HepG2 (cell line): ENCODE results near the gene DPT. TPM values are rescaled to one million over a fixed set of nuclear protein-coding genes. Genes with fewer than 3 reads are reported as not detected.
A peak's percentile ranks its signal among the peaks of the same experiment; 100 is the strongest.

Source experiments
- ATAC-seq: fragments of 200-7000 bp; cut with Tn5 transposase; 3 replicates; pipeline ENCODE4 v1.9.1; 2020; ENCODE audit warnings: mild to moderate bottlenecking, moderate library complexity
- BruUV-seq: library from RNA; stranded (reverse); fragments of 400-500 nt; replicated peaks from 2 replicates; lab custom pipeline; 2021; lab: Mats Ljungman, UMichigan
- CTCF ChIA-PET: fragments of 300-600 bp; formaldehyde crosslinking; extraction: SDS; loops from one replicate; lab custom pipeline; 2021; ENCODE audit warnings: low total read pairs, inconsistent platforms, low intra/inter-chr PET ratio; lab: Yijun Ruan, JAX
- POLR2A ChIA-PET: fragments of 350-600 bp; sonication (Branson Sonifier 250); formaldehyde crosslinking; loops from one replicate; lab custom pipeline; 2020; ENCODE audit warnings: antibody characterized with exemption, inconsistent platforms; lab: Yijun Ruan, JAX
- DNase-seq: peaks from one replicate; pipeline ENCODE4 v3.0.0-alpha.2; 2015; ENCODE audit warnings: low spot score
- FAIRE-seq: peaks from 3 replicates; lab custom pipeline; 2011; peaks lifted over from hg19 to GRCh38; lab: Jason Lieb, UNC
- H2AFZ ChIP-seq: one replicate; pipeline ENCODE4 v1.6.1; 2011; ENCODE audit warnings: low read length, inconsistent platforms
- H3K27ac ChIP-seq: fragments of 300-600 bp; 3 replicates; pipeline ENCODE4 v1.8.0; 2011; ENCODE audit warnings: mixed run types, mild to moderate bottlenecking, mixed read lengths, low read length, inconsistent platforms; ENCODE audit not compliant: insufficient read depth; ENCODE audit errors: extremely low read length
- H3K27me3 ChIP-seq, 2 experiments: fragments of 200-600 bp in 1 of 2; 2 replicates in 1 of 2; 3 replicates in 1 of 2; pipeline versions ENCODE4 v1.6.0 to v1.8.0; 2011; ENCODE audit warnings: low read length in 2 of 2, mild to moderate bottlenecking in 2 of 2, moderate library complexity in 2 of 2, inconsistent platforms in 1 of 2; ENCODE audit not compliant: insufficient read depth in 2 of 2, control insufficient read depth in 1 of 2
- H3K36me3 ChIP-seq, 2 experiments: fragments of 200-600 bp in 1 of 2; replicated peaks in 1 of 2; 2 replicates in 1 of 2; 3 replicates in 1 of 2; pipeline versions ENCODE4 v1.5.1 to v1.8.0; 2011; ENCODE audit warnings: low read length in 2 of 2, inconsistent platforms in 1 of 2; ENCODE audit not compliant: insufficient read depth in 2 of 2, control insufficient read depth in 1 of 2
- H3K4me1 ChIP-seq: 2 replicates; pipeline ENCODE4 v1.5.1; 2012; ENCODE audit warnings: low read length, inconsistent platforms; ENCODE audit not compliant: insufficient read depth
- H3K4me2 ChIP-seq: 2 replicates; pipeline ENCODE4 v1.6.0; 2011; ENCODE audit warnings: low read depth, low read length, inconsistent platforms
- H3K4me3 ChIP-seq, 3 experiments: fragments of 200-600 bp in 1 of 3; sonication (generic), shearing (Covaris generic) in 1 of 3; replicated peaks in 1 of 3; 2 replicates each; pipeline ENCODE4 v1.5.1; 2011 to 2016; ENCODE audit warnings: low read length in 3 of 3, inconsistent platforms in 2 of 3, low read depth in 2 of 3, mild to moderate bottlenecking in 2 of 3, control low read depth in 1 of 3, mixed read lengths in 1 of 3; ENCODE audit not compliant: insufficient read depth in 1 of 3
- H3K79me2 ChIP-seq: one replicate; pipeline ENCODE4 v1.6.1; 2011; ENCODE audit warnings: low read length, inconsistent platforms; ENCODE audit not compliant: insufficient read depth
- H3K9ac ChIP-seq: 2 replicates; pipeline ENCODE4 v1.6.0; 2011; ENCODE audit warnings: mild to moderate bottlenecking, low read depth, low read length, inconsistent platforms; ENCODE audit not compliant: insufficient read depth
- H3K9me3 ChIP-seq: 2 replicates; pipeline ENCODE4 v1.5.1; 2012; ENCODE audit warnings: mild to moderate bottlenecking, low read length
- H4K20me1 ChIP-seq: 2 replicates; pipeline ENCODE4 v1.6.0; 2011; ENCODE audit warnings: inconsistent platforms, mild to moderate bottlenecking, low read length, moderate library complexity; ENCODE audit not compliant: insufficient read depth
- BCL6 ChIP-seq: IDR thresholded peaks from 2 replicates; pipeline ENCODE4 v1.6.1; 2016; ENCODE audit warnings: missing genetic modification reagents, missing compliant biosample characterization
- CREB1 ChIP-seq, 2 experiments: fragments of 450-650 bp in 1 of 2; IDR thresholded peaks; 2 replicates each; pipeline ENCODE4 v1.6.1; 2016 to 2017; ENCODE audit warnings: control low read depth in 1 of 2, mild to moderate bottlenecking in 1 of 2, missing compliant biosample characterization in 1 of 2, missing genetic modification characterization in 1 of 2
- ELF1 ChIP-seq: sonication (generic); formaldehyde crosslinking; IDR thresholded peaks from 2 replicates; pipeline ENCODE4 v1.4.0; 2020; ENCODE audit warnings: missing genetic modification reagents
- FOXA3 ChIP-seq: IDR thresholded peaks from 2 replicates; pipeline ENCODE4 v1.6.1; 2016; ENCODE audit warnings: missing genetic modification reagents, missing compliant biosample characterization
- FOXJ3 ChIP-seq: sonication (generic); formaldehyde crosslinking; IDR thresholded peaks from 2 replicates; pipeline ENCODE4 v1.4.0; 2020; ENCODE audit warnings: missing genetic modification reagents, mild to moderate bottlenecking, borderline replicate concordance
- HOMEZ ChIP-seq: IDR thresholded peaks from 2 replicates; pipeline ENCODE4 v1.6.1; 2016; ENCODE audit warnings: low read depth
- KAT8 ChIP-seq: IDR thresholded peaks from 2 replicates; pipeline ENCODE4 v1.6.1; 2016; ENCODE audit warnings: missing genetic modification reagents, missing compliant biosample characterization
- MED1 ChIP-seq: sonication (generic); formaldehyde crosslinking; IDR thresholded peaks from 2 replicates; pipeline ENCODE4 v1.4.0; 2020; ENCODE audit warnings: missing genetic modification reagents
- SALL1 ChIP-seq: sonication (generic); formaldehyde crosslinking; IDR thresholded peaks from 2 replicates; pipeline ENCODE4 v1.8.0; 2022; ENCODE audit warnings: mild to moderate bottlenecking, missing genetic modification reagents
- SMC3 ChIP-seq: IDR thresholded peaks from 2 replicates; pipeline ENCODE4 v1.6.1; 2011; ENCODE audit warnings: low read length, improper control_type of control experiment
- STAG1 ChIP-seq: sonication (generic); formaldehyde crosslinking; IDR thresholded peaks from 2 replicates; pipeline ENCODE4 v1.4.0; 2020; ENCODE audit warnings: missing genetic modification reagents
- TEAD3 ChIP-seq: optimal IDR thresholded peaks from 2 replicates; pipeline ENCODE3; 2016; ENCODE audit warnings: borderline replicate concordance
- ZBTB4 ChIP-seq: sonication (generic); formaldehyde crosslinking; IDR thresholded peaks from 2 replicates; pipeline ENCODE4 v1.4.0; 2020; ENCODE audit warnings: missing genetic modification reagents, mild to moderate bottlenecking, borderline replicate concordance
- ZNF205 ChIP-seq: IDR thresholded peaks from 2 replicates; pipeline ENCODE4 v1.6.1; 2018; ENCODE audit warnings: missing biosample characterization, missing genetic modification reagents
- ZNF724P ChIP-seq: sonication (generic); formaldehyde crosslinking; IDR thresholded peaks from 2 replicates; pipeline ENCODE4 v1.8.0; 2022; ENCODE audit warnings: missing genetic modification reagents, borderline replicate concordance
- ZNF792 ChIP-seq: IDR thresholded peaks from 2 replicates; pipeline ENCODE4 v1.6.1; 2016
- WGBS: methylation state at CpG from one replicate; pipeline ENCODE4 v1.1.6; 2017; ENCODE audit warnings: low lambda C conversion rate; 5-methylcytosine and 5-hydroxymethylcytosine counted together
- in situ Hi-C: cut with HindIII; loops from 2 replicates; pipeline ENCODE4 v1.10.0; 2017; ENCODE audit warnings: low pct_unique_long_range_greater_than_20kb; ENCODE audit not compliant: extremely low pct_ligation_motif_present
- intact Hi-C: fragments of 100-400 bp; cut with micrococcal nuclease; formaldehyde crosslinking; loops from one replicate; pipeline ENCODE4 v1.10.0; 2022; ENCODE audit not compliant: unreplicated experiment
- polyA plus RNA-seq, 8 experiments: library from polyadenylated mRNA; depleted of rRNA in 3 of 8; stranded (reverse) in 7 of 8; unstranded in 1 of 8; fragments of >200 nt; fragmentation: Illumina TruSeq in 4 of 8; extraction: Trizol in 4 of 8; gene quantifications; 2 replicates each; pipeline versions ENCODE4 v1.2.1 to v1.2.3, GENCODE V29; 2011 to 2016; ENCODE audit warnings: low read depth in 4 of 8, missing spikeins in 1 of 8, mixed read lengths in 1 of 8; ENCODE audit not compliant: insufficient read depth in 1 of 8
- total RNA-seq, 5 experiments: library from RNA; depleted of rRNA; stranded (reverse); fragments of >200 nt; fragmentation: Illumina TruSeq; extraction: Trizol; gene quantifications; 2 replicates each; pipeline ENCODE4 v1.2.3, GENCODE V29; 2016; ENCODE audit warnings: low read depth in 1 of 5
- TF ChIP-seq, protein P1 (sequence below): sonication (generic); formaldehyde crosslinking; IDR thresholded peaks from 2 replicates; pipeline ENCODE4 v1.5.0; 2020; ENCODE audit warnings: mild to moderate bottlenecking, missing genetic modification reagents, moderate library complexity

Gene DPT
- total and polyA plus RNA-seq, 2 of the 13 experiments (the other 11 are each of a cell fraction or from before 2014, with no cell fraction given) = 0.04 TPM; not detected in 1

DNA sequence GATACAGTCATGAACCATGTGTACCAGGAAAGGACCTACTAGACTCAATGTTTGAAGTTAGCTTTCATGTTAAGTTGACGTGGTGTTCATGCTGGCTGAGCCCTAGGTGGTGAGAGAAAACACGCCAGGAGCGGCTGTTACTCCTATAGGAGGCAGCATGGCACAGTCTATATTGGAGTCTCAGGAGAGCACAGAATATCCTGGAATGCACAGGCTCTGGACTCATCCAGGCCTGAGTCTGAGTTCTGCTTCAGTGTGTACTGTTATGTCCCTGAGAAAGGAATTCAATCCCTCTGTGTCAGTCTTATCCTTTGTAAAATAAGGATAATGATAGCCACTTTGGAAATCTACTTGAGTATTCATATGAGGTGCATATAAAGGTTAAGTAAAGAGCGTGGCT, 41.2 kb downstream of the DPT start:
- intact Hi-C loops = loop anchor here (2.0 to 5.0 kb wide), 2 partner anchors 147 to 419 kb away; partner anchors contain the start of gene ATP1B1
- peak overlapping the region; percentile 91 for H3K27ac ChIP-seq
- no TSS peak for BruUV-seq
- H3K27me3 ChIP-seq = no peaks in the 10 kb centered on the region
- ChIA-PET POLR2A (interaction anchor here (2.9 to 3.2 kb wide), 2 partner anchors 146 to 418 kb away, joined by 22 to 29 read pairs; partner anchors contain the start of gene ATP1B1), CTCF (no interaction called here)
- no peaks in the 10 kb centered on the region for H3K9me3 ChIP-seq
- in situ Hi-C loops = no loop called here
- peak; percentile 46 for DNase-seq
- H3K4me1 ChIP-seq = peaks cover 92% of the 10 kb centered on the region
- peak overlapping the region; percentile 64; the same call in 1 of the 2 replicates for H3K4me2 ChIP-seq
- ATAC-seq = peak; percentile 20; the same call in 2 of the 3 replicates
- H3K36me3 ChIP-seq = no peaks in the 10 kb centered on the region
- no peaks in the 10 kb centered on the region for H4K20me1 ChIP-seq
- WGBS = 96% methylated on average over 4 of the region's 4 CpGs
- peak overlapping the region; percentile 60 for H3K9ac ChIP-seq
- H2AFZ ChIP-seq = no peak overlapping the region
- no peak for FAIRE-seq
- no peak overlapping the region for H3K4me3 ChIP-seq
- H3K79me2 ChIP-seq = no peaks in the 10 kb centered on the region
- TF ChIP-seq CREB1 (IDR thresholded peaks at IDR 0.05) (no peak), CREB1 (CRISPR knock-in tag; IDR thresholded peaks at IDR 0.05) (peak; percentile 34; the same call in 1 of the 2 replicates), HOMEZ (CRISPR knock-in tag) (peak; percentile 21; the same call in 1 of the 2 replicates), FOXA3 (CRISPR knock-in tag) (peak; percentile 20), ZNF792 (CRISPR knock-in tag) (peak; percentile 39; the same call in 1 of the 2 replicates), SMC3 (peak; percentile 43; the same call in 1 of the 2 replicates), ZBTB4 (0 out of 2 replicates have a peak, but pooled peaks have one; percentile 44), KAT8 (CRISPR knock-in tag) (peak; percentile 14; the same call in 1 of the 2 replicates), TEAD3 (CRISPR knock-in tag) (peak; percentile 89), MED1 (CRISPR knock-in tag) (peak; percentile 20; the same call in 1 of the 2 replicates), ELF1 (CRISPR knock-in tag) (no peak), ZNF205 (CRISPR knock-in tag) (peak; percentile 82; the same call in 1 of the 2 replicates), BCL6 (peak; percentile 40; the same call in 1 of the 2 replicates), FOXJ3 (CRISPR knock-in tag) (no peak), STAG1 (CRISPR knock-in tag) (peak; percentile 66), ZNF724P (CRISPR knock-in tag) (no peak), SALL1 (CRISPR knock-in tag) (peak; percentile 41; the same call in 1 of the 2 replicates)
- TF ChIP-seq, protein P1, sequence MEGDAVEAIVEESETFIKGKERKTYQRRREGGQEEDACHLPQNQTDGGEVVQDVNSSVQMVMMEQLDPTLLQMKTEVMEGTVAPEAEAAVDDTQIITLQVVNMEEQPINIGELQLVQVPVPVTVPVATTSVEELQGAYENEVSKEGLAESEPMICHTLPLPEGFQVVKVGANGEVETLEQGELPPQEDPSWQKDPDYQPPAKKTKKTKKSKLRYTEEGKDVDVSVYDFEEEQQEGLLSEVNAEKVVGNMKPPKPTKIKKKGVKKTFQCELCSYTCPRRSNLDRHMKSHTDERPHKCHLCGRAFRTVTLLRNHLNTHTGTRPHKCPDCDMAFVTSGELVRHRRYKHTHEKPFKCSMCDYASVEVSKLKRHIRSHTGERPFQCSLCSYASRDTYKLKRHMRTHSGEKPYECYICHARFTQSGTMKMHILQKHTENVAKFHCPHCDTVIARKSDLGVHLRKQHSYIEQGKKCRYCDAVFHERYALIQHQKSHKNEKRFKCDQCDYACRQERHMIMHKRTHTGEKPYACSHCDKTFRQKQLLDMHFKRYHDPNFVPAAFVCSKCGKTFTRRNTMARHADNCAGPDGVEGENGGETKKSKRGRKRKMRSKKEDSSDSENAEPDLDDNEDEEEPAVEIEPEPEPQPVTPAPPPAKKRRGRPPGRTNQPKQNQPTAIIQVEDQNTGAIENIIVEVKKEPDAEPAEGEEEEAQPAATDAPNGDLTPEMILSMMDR (CRISPR knock-in tag) = peak; percentile 56
